B cell (primary cell): ENCODE data around the gene WWTR1. TPM values are rescaled to one million over a fixed set of nuclear protein-coding genes. Genes with fewer than 3 reads are reported as not detected.

Experiments
- ATAC-seq: fragments of 200-7000 bp; cut with Tn5 transposase; one replicate; pipeline ENCODE4 v1.10.0; 2021; ENCODE audit warnings: low read depth, mild to moderate bottlenecking, moderate number of reproducible peaks, moderate library complexity
- CTCF ChIA-PET: fragments of 350-600 bp; sonication (Branson Sonifier 250); formaldehyde crosslinking; loops from one replicate; lab custom pipeline; 2021; ENCODE audit warnings: antibody characterized with exemption, inconsistent platforms; lab: Charles Lee
- POLR2A ChIA-PET: fragments of 350-600 bp; sonication (Branson Sonifier 250); formaldehyde crosslinking; loops from one replicate; lab custom pipeline; 2021; ENCODE audit warnings: antibody characterized with exemption; lab: Charles Lee
- DNase-seq: peaks from one replicate; pipeline ENCODE4 v3.0.0; 2013
- H2AFZ ChIP-seq: 2 replicates; pipeline ENCODE4 v1.6.1; 2012; ENCODE audit warnings: mild to moderate bottlenecking, low read depth, low read length; ENCODE audit not compliant: insufficient read depth, poor library complexity, severe bottlenecking
- H3K27ac ChIP-seq, 2 donors: 1 replicate in 1 of 2; 2 replicates in 1 of 2; pipeline ENCODE4 v1.5.1; 2012 to 2013; ENCODE audit warnings: low read length in 2 of 2, mild to moderate bottlenecking in 2 of 2, moderate library complexity in 1 of 2
- H3K27me3 ChIP-seq, 4 experiments: fragments of 200-600 bp in 1 of 4; sonication (generic) in 1 of 4; replicated peaks in 1 of 4; 1 replicate in 2 of 4; 2 replicates in 2 of 4; pipeline versions ENCODE4 v1.6.1 to v1.7.0; 2013 to 2016; ENCODE audit warnings: low read length in 3 of 4, mild to moderate bottlenecking in 2 of 4, mixed read lengths in 1 of 4, moderate library complexity in 1 of 4; ENCODE audit not compliant: insufficient read depth in 4 of 4, control insufficient read depth in 3 of 4; ENCODE audit errors: control extremely low read depth in 1 of 4
- H3K36me3 ChIP-seq, 2 experiments: replicated peaks in 1 of 2; 1 replicate in 1 of 2; 2 replicates in 1 of 2; pipeline versions ENCODE4 v1.6.1 to v1.7.1; 2013; ENCODE audit warnings: low read length in 1 of 2; ENCODE audit not compliant: insufficient read depth in 2 of 2, control insufficient read depth in 1 of 2; ENCODE audit errors: control extremely low read depth in 1 of 2, extremely low read depth in 1 of 2
- H3K4me1 ChIP-seq, 2 donors: fragments of 200-600 bp in 1 of 2; sonication (generic) in 1 of 2; 1 replicate in 1 of 2; 2 replicates in 1 of 2; pipeline versions ENCODE4 v1.5.1 to v1.6.1; 2013 to 2017; ENCODE audit warnings: low read length in 2 of 2; ENCODE audit not compliant: control insufficient read depth in 2 of 2, insufficient read depth in 2 of 2
- H3K4me2 ChIP-seq: replicated peaks from 2 replicates; pipeline ENCODE3; 2012; ENCODE audit warnings: mild to moderate bottlenecking, low read depth, low read length; ENCODE audit not compliant: poor library complexity, severe bottlenecking
- H3K4me3 ChIP-seq, 5 experiments: fragments of 200-600 bp in 1 of 5; sonication (generic) in 1 of 5; 1 replicate in 3 of 5; 2 replicates in 2 of 5; pipeline versions ENCODE4 v1.5.1 to v1.7.0; 2011 to 2016; ENCODE audit warnings: low read length in 4 of 5, mild to moderate bottlenecking in 4 of 5, low read depth in 2 of 5, control low read depth in 1 of 5, moderate library complexity in 1 of 5; ENCODE audit not compliant: insufficient read depth in 1 of 5; ENCODE audit errors: control extremely low read depth in 1 of 5, extremely low read depth in 1 of 5
- H3K79me2 ChIP-seq: fragments of 200-600 bp; sonication (generic); one replicate; pipeline ENCODE4 v1.6.0; 2016; ENCODE audit warnings: low read length; ENCODE audit not compliant: control insufficient read depth, insufficient read depth
- H3K9ac ChIP-seq: fragments of 200-600 bp; sonication (generic); 2 replicates; pipeline ENCODE4 v1.6.1; 2017; ENCODE audit warnings: mild to moderate bottlenecking, low read length, moderate library complexity
- H3K9me3 ChIP-seq, 3 donors: one replicate each; pipeline versions ENCODE4 v1.6.1 to v1.7.1; 2013; ENCODE audit warnings: low read length in 2 of 3; ENCODE audit not compliant: control insufficient read depth in 2 of 3, insufficient read depth in 1 of 3; ENCODE audit errors: control extremely low read depth in 1 of 3
- H4K20me1 ChIP-seq: 2 replicates; pipeline ENCODE4 v1.6.0; 2012; ENCODE audit warnings: mild to moderate bottlenecking, low read length; ENCODE audit not compliant: insufficient read depth, control insufficient read depth, poor library complexity, severe bottlenecking
- H3K27ac Mint-ChIP-seq: one replicate; pipeline ENCODE4 v1.8.0; 2021; ENCODE audit warnings: mixed read lengths
- H3K27me3 Mint-ChIP-seq: one replicate; pipeline ENCODE4 v1.8.0; 2021; ENCODE audit warnings: mixed read lengths
- H3K4me1 Mint-ChIP-seq: one replicate; pipeline ENCODE4 v1.8.0; 2021; ENCODE audit warnings: mixed read lengths
- H3K4me3 Mint-ChIP-seq: one replicate; pipeline ENCODE4 v1.8.0; 2021; ENCODE audit warnings: mixed read lengths
- H3K9me3 Mint-ChIP-seq: one replicate; pipeline ENCODE4 v1.8.0; 2022; ENCODE audit warnings: mixed read lengths; ENCODE audit not compliant: insufficient read depth
- EZH2 ChIP-seq: IDR thresholded peaks from 2 replicates; pipeline ENCODE4 v1.6.1; 2012; ENCODE audit warnings: borderline replicate concordance, low read depth, mild to moderate bottlenecking, moderate library complexity, low read length; ENCODE audit not compliant: insufficient read depth, poor library complexity, severe bottlenecking
- WGBS: methylation state at CpG from one replicate; pipeline ENCODE4 v1.1.5; 2013; ENCODE audit warnings: missing lambda C conversion rate; ENCODE audit not compliant: insufficient coverage; 5-methylcytosine and 5-hydroxymethylcytosine counted together
- intact Hi-C: fragments of 100-400 bp; cut with micrococcal nuclease; formaldehyde crosslinking; loops from one replicate; pipeline ENCODE4 v1.10.0; 2022
- polyA plus RNA-seq: library from polyadenylated mRNA; depleted of rRNA; stranded (reverse); fragments of >200 nt; gene quantifications from 2 replicates; pipeline ENCODE4 v1.2.3, GENCODE V29; 2012
- total RNA-seq, 2 donors: library from RNA; stranded (reverse); fragments of 120-200 nt in 1 of 2; gene quantifications; 1 replicate in 1 of 2; 2 replicates in 1 of 2; pipeline versions ENCODE4 v1.2.3 to v1.2.4, GENCODE V29; 2013 to 2022
- TF ChIP-seq, protein P1 (sequence below): fragments of 200-600 bp; IDR thresholded peaks from one replicate; pipeline ENCODE4 v1.8.0; 2022; ENCODE audit warnings: antibody characterized with exemption, mild to moderate bottlenecking

The WWTR1 gene
- total and polyA plus RNA-seq, 2 donors (not counting 1 experiment from before 2014, with no cell fraction given) = 0.79 to 2.3 TPM

DNA sequence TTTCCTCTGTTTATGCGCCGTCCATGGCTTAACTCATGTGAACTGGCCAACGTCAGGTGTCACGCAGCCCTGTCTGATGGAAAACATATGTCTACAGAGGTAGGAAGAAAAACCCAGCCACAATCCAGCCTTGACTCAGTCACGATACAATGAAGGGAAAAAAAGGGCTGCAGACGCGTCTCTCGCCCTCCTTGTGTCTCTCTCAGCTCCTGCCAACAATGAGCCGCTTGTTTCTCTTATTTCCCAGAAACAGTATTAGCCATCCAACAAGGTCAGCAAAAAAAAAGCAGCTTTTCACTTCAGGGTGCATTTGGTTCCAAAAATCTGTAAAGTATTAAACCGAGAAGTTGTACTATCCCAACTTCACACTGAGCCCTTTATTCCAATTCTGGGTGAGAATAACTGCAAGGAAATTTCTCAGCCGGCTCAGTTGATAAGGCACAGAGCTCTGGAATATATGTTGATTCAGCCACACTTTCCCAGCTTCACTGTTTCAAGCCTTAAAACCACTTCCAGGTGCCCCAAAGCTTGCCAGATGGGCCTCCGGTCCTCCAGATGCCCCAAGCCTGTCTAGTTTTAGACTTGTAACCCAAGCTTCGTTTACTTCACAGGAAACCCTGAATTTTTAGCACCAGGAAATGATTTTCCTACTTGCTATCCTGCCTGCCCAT is 103.9 kb downstream of the WWTR1 start:
- no peak overlapping the region for H2AFZ ChIP-seq
- POLR2A ChIA-PET = no interaction called here
- TF ChIP-seq, protein P1, sequence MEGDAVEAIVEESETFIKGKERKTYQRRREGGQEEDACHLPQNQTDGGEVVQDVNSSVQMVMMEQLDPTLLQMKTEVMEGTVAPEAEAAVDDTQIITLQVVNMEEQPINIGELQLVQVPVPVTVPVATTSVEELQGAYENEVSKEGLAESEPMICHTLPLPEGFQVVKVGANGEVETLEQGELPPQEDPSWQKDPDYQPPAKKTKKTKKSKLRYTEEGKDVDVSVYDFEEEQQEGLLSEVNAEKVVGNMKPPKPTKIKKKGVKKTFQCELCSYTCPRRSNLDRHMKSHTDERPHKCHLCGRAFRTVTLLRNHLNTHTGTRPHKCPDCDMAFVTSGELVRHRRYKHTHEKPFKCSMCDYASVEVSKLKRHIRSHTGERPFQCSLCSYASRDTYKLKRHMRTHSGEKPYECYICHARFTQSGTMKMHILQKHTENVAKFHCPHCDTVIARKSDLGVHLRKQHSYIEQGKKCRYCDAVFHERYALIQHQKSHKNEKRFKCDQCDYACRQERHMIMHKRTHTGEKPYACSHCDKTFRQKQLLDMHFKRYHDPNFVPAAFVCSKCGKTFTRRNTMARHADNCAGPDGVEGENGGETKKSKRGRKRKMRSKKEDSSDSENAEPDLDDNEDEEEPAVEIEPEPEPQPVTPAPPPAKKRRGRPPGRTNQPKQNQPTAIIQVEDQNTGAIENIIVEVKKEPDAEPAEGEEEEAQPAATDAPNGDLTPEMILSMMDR = no peak
- no peak for TF ChIP-seq EZH2
- CTCF ChIA-PET = no interaction called here
- peaks cover 10% of the 10 kb centered on the region for H3K27me3 Mint-ChIP-seq
- H3K36me3 ChIP-seq = no peaks in the 10 kb centered on the region
- H3K27ac Mint-ChIP-seq = no peak overlapping the region
- no peak overlapping the region for H3K4me3 ChIP-seq
- no peak overlapping the region for H3K27ac ChIP-seq
- no peaks in the 10 kb centered on the region for H4K20me1 ChIP-seq
- no peaks in the 10 kb centered on the region for H3K79me2 ChIP-seq
- H3K4me3 Mint-ChIP-seq = no peak overlapping the region
- ATAC-seq (no peak), DNase-seq (no peak)
- H3K9ac ChIP-seq = no peak overlapping the region
- no peaks in the 10 kb centered on the region for H3K4me1 Mint-ChIP-seq
- H3K9me3 ChIP-seq = no peaks in the 10 kb centered on the region
- no peaks in the 10 kb centered on the region for H3K9me3 Mint-ChIP-seq
- no peak overlapping the region for H3K4me2 ChIP-seq
- intact Hi-C loops = no loop called here
- whole genome bisulfite sequencing = 83% methylated on average over 11 of the region's 13 CpGs
- no peaks in the 10 kb centered on the region for H3K27me3 ChIP-seq
- H3K4me1 ChIP-seq = no peaks in the 10 kb centered on the region

DNA sequence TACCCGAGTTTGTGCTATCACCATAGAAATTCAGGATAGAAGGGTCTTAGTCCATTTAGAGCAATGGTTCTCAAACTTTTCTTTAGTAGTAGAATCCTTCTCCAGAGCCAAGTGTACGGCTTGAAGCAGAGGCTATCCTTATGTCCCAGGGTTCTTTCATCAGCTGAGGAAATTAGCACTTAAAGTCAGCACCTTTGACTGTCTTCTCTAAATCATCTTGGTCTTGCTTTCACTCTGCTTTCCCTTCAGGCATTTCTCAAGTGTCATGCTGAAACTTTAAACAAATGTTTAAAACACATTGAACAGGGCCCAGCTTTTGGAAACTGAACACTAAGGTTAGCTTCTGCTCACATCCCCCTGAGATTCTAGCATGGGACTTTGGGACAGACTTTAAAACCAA is 105.1 kb downstream of the WWTR1 start:
- Histone ChIP-seq H3K27ac (no peak overlapping the region), H3K4me2 (no peak overlapping the region), H3K27me3 (no peaks in the 10 kb centered on the region), H3K79me2 (no peaks in the 10 kb centered on the region), H3K36me3 (no peaks in the 10 kb centered on the region), H3K4me3 (no peak overlapping the region), H3K9ac (no peak overlapping the region), H3K9me3 (no peaks in the 10 kb centered on the region), H4K20me1 (no peaks in the 10 kb centered on the region), H2AFZ (no peak overlapping the region), H3K4me1 (no peaks in the 10 kb centered on the region)
- H3K27me3 Mint-ChIP-seq = peaks cover 7% of the 10 kb centered on the region
- no peak for DNase-seq
- no peak overlapping the region for H3K27ac Mint-ChIP-seq
- no peaks in the 10 kb centered on the region for H3K4me1 Mint-ChIP-seq
- intact Hi-C loops = no loop called here
- 75% methylated on average over 1 of the region's 2 CpGs for WGBS
- POLR2A ChIA-PET = no interaction called here
- H3K9me3 Mint-ChIP-seq = no peaks in the 10 kb centered on the region
- TF ChIP-seq, protein P1 = no peak
- no peak for TF ChIP-seq EZH2
- no peak overlapping the region for H3K4me3 Mint-ChIP-seq
- CTCF ChIA-PET = no interaction called here
- no peak for ATAC-seq
